Measurements from ENCODE around the gene C19orf12.

- TF ChIP-seq EZH2 (IDR thresholded peaks at IDR 0.05) (no peak), POLR2AphosphoS5 (IDR thresholded peaks at IDR 0.05; ENCODE audit: borderline replicate concordance, low read depth, low read length) (no peak), FOXP2 (optimal IDR thresholded peaks at IDR 0.05; ENCODE audit: control extremely low read depth, extremely low read length, insufficient read depth) (no peak)
Observed at GRCh38 chr19:29685326-29685725, 29.7 kb downstream of the C19orf12 start.
